ENCODE results near the gene HOXA6. TPM values are rescaled to one million over a fixed set of nuclear protein-coding genes. Genes with fewer than 3 reads are reported as not detected.

Gene HOXA6
- total RNA-seq, 1 experiment from 2014 or later: 3.4 TPM

DNA sequence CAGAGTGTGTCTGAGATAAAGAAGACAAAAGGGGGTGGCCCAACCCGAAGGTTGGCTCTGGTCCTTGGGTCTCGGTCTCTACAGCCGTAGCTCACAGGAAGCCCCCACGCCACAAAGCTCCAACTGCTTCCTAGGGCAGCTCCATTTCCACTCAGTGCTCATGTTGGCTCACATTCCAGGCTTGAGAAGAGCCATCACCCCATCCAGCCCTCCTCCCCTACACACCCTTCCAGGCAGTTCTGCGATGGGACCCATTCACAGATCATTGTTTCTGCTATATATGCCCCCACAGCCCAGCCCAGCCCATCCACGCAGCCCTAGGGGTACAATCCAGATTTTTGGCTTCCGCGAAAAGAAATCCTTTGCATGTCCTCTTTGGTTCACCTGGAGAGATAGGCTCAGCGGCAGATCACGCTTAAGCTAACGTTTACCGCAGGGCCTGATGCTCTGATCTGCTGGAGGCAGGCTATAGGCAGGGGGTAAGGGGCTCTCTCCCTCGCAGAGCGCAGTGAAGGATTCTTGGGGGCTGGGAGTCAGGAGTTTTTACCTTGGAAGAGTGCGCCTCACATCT lies 43.7 kb upstream of the HOXA6 start:
- Histone ChIP-seq H2AFZ (ENCODE audit: low read length) (no peak overlapping the region), H3K9ac (ENCODE audit: low read length) (no peak overlapping the region), H3K79me2 (ENCODE audit: low read length) (no peaks in the 10 kb centered on the region), H3K27me3 (ENCODE audit: low read length) (no peaks in the 10 kb centered on the region), H3K9me2 (replicated peaks; ENCODE audit: insufficient read depth, low read length) (no peaks in the 10 kb centered on the region), H3K27ac (ENCODE audit: low read length) (no peak overlapping the region), H3K9me3 (ENCODE audit: low read length) (no peaks in the 10 kb centered on the region), H3K4me2 (ENCODE audit: low read depth, low read length, poor library complexity, severe bottlenecking) (no peak overlapping the region), H3K4me1 (ENCODE audit: low read length) (peaks cover under 1% of the 10 kb centered on the region; the same call in 1 of the 2 replicates), H3K36me3 (ENCODE audit: insufficient read depth, low read length) (no peaks in the 10 kb centered on the region), H3K4me3 (ENCODE audit: low read length) (no peak overlapping the region), H4K20me1 (ENCODE audit: insufficient read depth, low read depth, low read length) (no peaks in the 10 kb centered on the region)
- no peak for DNase-seq

GRCh38 chr7:27189997-27190748 lies 42.6 kb upstream of the HOXA6 start:
- no peak for DNase-seq
- Histone ChIP-seq H3K4me1 (ENCODE audit: low read length) (no peaks in the 10 kb centered on the region), H2AFZ (ENCODE audit: low read length) (no peak overlapping the region), H3K36me3 (ENCODE audit: insufficient read depth, low read length) (no peaks in the 10 kb centered on the region), H4K20me1 (ENCODE audit: insufficient read depth, low read depth, low read length) (no peaks in the 10 kb centered on the region), H3K4me3 (ENCODE audit: low read length) (no peak overlapping the region), H3K9me2 (replicated peaks; ENCODE audit: insufficient read depth, low read length) (no peaks in the 10 kb centered on the region), H3K4me2 (ENCODE audit: low read depth, low read length, poor library complexity, severe bottlenecking) (no peak overlapping the region), H3K9me3 (ENCODE audit: low read length) (no peaks in the 10 kb centered on the region), H3K27me3 (ENCODE audit: low read length) (no peaks in the 10 kb centered on the region), H3K27ac (ENCODE audit: low read length) (no peak overlapping the region), H3K79me2 (ENCODE audit: low read length) (no peaks in the 10 kb centered on the region), H3K9ac (ENCODE audit: low read length) (no peak overlapping the region)

- Histone ChIP-seq H3K4me3 (ENCODE audit: low read length) (no peak overlapping the region), H3K27ac (ENCODE audit: low read length) (no peak overlapping the region), H2AFZ (ENCODE audit: low read length) (no peak overlapping the region), H4K20me1 (ENCODE audit: insufficient read depth, low read depth, low read length) (no peaks in the 10 kb centered on the region), H3K4me1 (ENCODE audit: low read length) (no peaks in the 10 kb centered on the region), H3K9ac (ENCODE audit: low read length) (no peak overlapping the region), H3K9me3 (ENCODE audit: low read length) (no peaks in the 10 kb centered on the region), H3K4me2 (ENCODE audit: low read depth, low read length, poor library complexity, severe bottlenecking) (no peak overlapping the region), H3K27me3 (ENCODE audit: low read length) (no peaks in the 10 kb centered on the region), H3K9me2 (replicated peaks; ENCODE audit: insufficient read depth, low read length) (no peaks in the 10 kb centered on the region), H3K79me2 (ENCODE audit: low read length) (no peaks in the 10 kb centered on the region), H3K36me3 (ENCODE audit: insufficient read depth, low read length) (no peaks in the 10 kb centered on the region)
- DNase-seq: no peak
Observed at GRCh38 chr7:27189295-27189996, 41.9 kb upstream of the HOXA6 start.

GRCh38 chr7:27188386-27189294 lies 41.1 kb upstream of the HOXA6 start:
- no peak overlapping the region for H2AFZ ChIP-seq (ENCODE audit: low read length)
- no peak for DNase-seq
- no peak overlapping the region for H3K4me3 ChIP-seq (ENCODE audit: low read length)
- H4K20me1 ChIP-seq (ENCODE audit: insufficient read depth, low read depth, low read length): no peaks in the 10 kb centered on the region
- H3K4me1 ChIP-seq (ENCODE audit: low read length): no peaks in the 10 kb centered on the region
- no peaks in the 10 kb centered on the region for H3K36me3 ChIP-seq (ENCODE audit: insufficient read depth, low read length)
- H3K9me2 ChIP-seq (replicated peaks; ENCODE audit: insufficient read depth, low read length): no peaks in the 10 kb centered on the region
- H3K27me3 ChIP-seq (ENCODE audit: low read length): no peaks in the 10 kb centered on the region
- H3K9ac ChIP-seq (ENCODE audit: low read length): no peak overlapping the region
- H3K4me2 ChIP-seq (ENCODE audit: low read depth, low read length, poor library complexity, severe bottlenecking): no peak overlapping the region
- H3K9me3 ChIP-seq (ENCODE audit: low read length): no peaks in the 10 kb centered on the region
- no peak overlapping the region for H3K27ac ChIP-seq (ENCODE audit: low read length)
- H3K79me2 ChIP-seq (ENCODE audit: low read length): no peaks in the 10 kb centered on the region

DNA sequence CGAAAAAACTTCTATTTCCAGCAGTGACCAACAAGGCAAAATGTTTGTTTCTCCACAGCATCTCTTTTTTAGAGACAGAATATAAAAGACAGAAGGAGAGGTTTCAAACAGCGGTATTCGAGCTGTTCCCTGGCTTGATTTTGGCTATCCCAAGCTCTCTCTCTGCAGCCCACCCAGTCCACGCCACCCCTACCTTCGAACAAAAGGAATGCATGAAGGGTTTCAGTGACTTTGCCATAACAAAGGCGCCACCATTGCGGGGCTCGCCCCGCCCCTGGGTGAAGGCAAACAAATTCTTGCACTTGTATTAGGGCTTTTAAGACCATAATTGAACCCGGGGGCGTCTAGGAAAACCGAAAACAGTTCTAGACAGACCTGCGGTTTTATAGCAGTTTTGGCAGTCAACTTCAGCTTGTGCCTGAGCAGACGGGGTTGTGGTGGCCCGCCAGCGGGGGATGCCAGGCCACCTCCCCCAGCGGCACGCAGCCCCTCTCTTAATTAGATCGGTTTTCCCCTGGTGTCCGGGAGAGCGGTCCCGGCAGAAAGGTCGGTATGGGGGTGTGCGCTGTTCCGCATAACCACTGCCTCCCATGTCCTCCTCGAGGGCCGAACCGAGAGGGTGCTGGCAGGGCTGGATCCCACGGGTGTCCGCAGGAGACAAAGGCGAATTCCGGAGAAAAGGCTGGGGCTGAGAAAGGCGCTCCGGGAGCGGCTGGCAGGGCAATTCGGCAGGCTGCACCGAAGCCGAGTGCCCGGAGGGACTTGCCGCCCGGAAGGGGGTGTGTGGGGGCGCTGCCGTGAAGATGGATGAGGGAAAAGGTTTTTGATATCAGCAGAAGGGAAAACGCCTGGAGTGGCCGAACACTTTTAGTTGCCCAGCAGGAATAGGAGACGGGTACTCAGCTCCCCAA lies 40.2 kb upstream of the HOXA6 start:
- Histone ChIP-seq H3K9me3 (ENCODE audit: low read length) (no peaks in the 10 kb centered on the region), H3K4me2 (ENCODE audit: low read depth, low read length, poor library complexity, severe bottlenecking) (no peak overlapping the region), H3K79me2 (ENCODE audit: low read length) (no peaks in the 10 kb centered on the region), H3K36me3 (ENCODE audit: insufficient read depth, low read length) (no peaks in the 10 kb centered on the region), H3K27ac (ENCODE audit: low read length) (no peak overlapping the region), H3K9ac (ENCODE audit: low read length) (no peak overlapping the region), H3K4me3 (ENCODE audit: low read length) (no peak overlapping the region), H2AFZ (ENCODE audit: low read length) (no peak overlapping the region), H3K9me2 (replicated peaks; ENCODE audit: insufficient read depth, low read length) (no peaks in the 10 kb centered on the region), H4K20me1 (ENCODE audit: insufficient read depth, low read depth, low read length) (no peaks in the 10 kb centered on the region), H3K4me1 (ENCODE audit: low read length) (no peaks in the 10 kb centered on the region), H3K27me3 (ENCODE audit: low read length) (no peaks in the 10 kb centered on the region)
- no peak for DNase-seq

GRCh38 chr7:27186668-27187474 lies 39.3 kb upstream of the HOXA6 start:
- Histone ChIP-seq H3K9me3 (ENCODE audit: low read length) (no peaks in the 10 kb centered on the region), H3K27me3 (ENCODE audit: low read length) (no peaks in the 10 kb centered on the region), H3K4me3 (ENCODE audit: low read length) (no peak overlapping the region), H3K9ac (ENCODE audit: low read length) (no peak overlapping the region), H3K4me1 (ENCODE audit: low read length) (no peaks in the 10 kb centered on the region), H3K27ac (ENCODE audit: low read length) (no peak overlapping the region), H4K20me1 (ENCODE audit: insufficient read depth, low read depth, low read length) (no peaks in the 10 kb centered on the region), H3K36me3 (ENCODE audit: insufficient read depth, low read length) (no peaks in the 10 kb centered on the region), H3K4me2 (ENCODE audit: low read depth, low read length, poor library complexity, severe bottlenecking) (no peak overlapping the region), H2AFZ (ENCODE audit: low read length) (no peak overlapping the region), H3K9me2 (replicated peaks; ENCODE audit: insufficient read depth, low read length) (no peaks in the 10 kb centered on the region), H3K79me2 (ENCODE audit: low read length) (no peaks in the 10 kb centered on the region)
- no peak for DNase-seq
